Articular chondrocyte of knee joint (primary cell): ENCODE measurements around the gene PLPPR3. TPM values are rescaled to one million over a fixed set of nuclear protein-coding genes. Genes with fewer than 3 reads are reported as not detected.

Source experiments
- small RNA-seq: library from RNA; depleted of rRNA; stranded (forward); fragments of <200 nt; gene quantifications from one replicate; pipeline ENCODE3, GENCODE V24; 2012
- total RNA-seq: library from RNA; depleted of rRNA; stranded (reverse); fragments of >200 nt; gene quantifications from 2 replicates; pipeline ENCODE4 v1.2.3, GENCODE V29; 2012

Gene PLPPR3, protein sequence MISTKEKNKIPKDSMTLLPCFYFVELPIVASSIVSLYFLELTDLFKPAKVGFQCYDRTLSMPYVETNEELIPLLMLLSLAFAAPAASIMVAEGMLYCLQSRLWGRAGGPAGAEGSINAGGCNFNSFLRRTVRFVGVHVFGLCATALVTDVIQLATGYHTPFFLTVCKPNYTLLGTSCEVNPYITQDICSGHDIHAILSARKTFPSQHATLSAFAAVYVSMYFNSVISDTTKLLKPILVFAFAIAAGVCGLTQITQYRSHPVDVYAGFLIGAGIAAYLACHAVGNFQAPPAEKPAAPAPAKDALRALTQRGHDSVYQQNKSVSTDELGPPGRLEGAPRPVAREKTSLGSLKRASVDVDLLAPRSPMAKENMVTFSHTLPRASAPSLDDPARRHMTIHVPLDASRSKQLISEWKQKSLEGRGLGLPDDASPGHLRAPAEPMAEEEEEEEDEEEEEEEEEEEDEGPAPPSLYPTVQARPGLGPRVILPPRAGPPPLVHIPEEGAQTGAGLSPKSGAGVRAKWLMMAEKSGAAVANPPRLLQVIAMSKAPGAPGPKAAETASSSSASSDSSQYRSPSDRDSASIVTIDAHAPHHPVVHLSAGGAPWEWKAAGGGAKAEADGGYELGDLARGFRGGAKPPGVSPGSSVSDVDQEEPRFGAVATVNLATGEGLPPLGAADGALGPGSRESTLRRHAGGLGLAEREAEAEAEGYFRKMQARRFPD
- total RNA-seq = 0.39 and 0.76 TPM in 2 replicates

DNA sequence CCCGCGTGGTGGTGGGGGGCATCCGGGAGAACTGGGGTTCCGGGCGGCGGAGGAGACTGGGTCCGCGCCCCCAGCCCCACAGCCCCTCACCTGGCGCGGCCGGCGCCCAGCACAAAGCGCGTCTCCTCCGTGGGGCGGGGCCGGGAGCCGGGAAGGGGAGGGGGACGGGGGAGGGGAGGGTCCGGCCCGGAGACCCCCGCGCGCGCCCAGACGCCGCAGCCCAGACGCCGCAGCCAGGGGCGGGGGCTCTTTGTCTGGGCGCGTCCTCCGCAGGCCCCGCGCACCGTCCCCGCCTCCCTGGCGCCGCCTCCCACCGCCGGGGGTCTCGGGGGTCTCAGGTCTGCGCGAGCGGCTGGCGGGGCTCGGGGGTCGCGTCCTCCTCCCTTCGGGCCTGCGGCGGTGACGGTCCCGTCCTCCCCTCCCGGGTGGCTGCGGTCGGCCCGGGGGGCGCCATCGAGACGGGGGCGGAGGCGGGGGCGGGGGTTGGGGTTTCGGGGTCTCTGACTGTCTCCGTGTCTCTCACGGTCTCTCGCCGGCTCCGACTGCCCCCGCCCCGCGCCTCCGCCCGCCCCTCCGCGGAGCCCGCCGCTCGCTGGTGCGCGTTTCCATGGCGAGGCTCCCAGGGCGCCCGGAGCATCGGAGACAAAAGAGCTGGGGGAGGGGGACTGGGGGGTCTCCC is at the start of gene PLPPR3:
Gene PLPPR3, minus strand, starts transcription at position 131 of the 679 bp plus-strand sequence. CDS start 396 bp downstream, outside the sequence.

DNA sequence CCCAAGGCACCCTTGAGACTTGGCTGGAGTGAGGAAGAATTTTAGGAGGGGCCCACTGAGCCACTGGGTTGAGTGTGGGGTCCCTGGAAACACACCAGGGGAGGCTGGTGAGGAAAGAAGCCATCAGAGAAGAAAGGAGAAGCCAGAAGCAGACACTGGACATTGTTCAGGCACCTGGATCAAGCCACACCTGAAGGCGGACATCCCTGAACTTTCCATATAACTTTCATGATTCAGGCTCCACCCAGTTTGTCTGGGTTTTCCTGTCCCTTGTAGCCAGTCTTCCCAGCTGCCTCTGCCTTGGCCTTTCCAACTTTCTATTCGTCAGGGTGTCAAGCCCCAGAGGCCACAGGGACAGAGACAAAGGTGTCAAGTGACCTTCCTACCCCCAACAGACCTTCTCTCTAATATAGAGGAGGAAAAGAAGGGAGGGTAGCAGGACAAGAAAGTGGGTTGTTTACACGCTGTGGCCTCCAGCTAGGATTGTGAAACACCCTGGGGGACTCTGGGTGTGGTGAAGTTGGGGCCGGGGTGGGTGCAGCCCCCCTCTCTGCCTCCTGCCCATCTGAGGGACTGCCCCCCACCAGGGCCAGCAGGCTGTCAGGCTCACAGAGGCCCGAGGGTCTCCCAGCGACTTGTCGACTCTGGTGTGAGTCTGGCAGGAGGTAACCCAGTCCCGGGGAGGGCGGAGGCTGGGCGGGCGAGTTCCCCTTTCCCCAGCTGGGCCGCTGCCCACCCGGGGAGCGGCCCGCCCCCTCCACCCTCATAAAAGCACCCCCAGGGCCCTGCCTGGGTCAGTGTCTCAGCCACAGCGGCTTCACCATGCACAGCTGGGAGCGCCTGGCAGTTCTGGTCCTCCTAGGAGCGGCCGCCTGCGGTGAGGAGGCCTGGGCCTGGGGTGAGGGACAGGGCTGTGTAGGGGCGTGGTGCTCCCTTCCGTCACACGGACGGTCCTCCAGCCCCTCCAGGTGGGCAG is 37.4 kb upstream of the PLPPR3 start, which contains the start of gene CFD:
Gene CFD, plus strand, starts transcription at position 797 of the 976 bp plus-strand sequence. Its CDS starts 26 bp downstream, at position 823.

DNA sequence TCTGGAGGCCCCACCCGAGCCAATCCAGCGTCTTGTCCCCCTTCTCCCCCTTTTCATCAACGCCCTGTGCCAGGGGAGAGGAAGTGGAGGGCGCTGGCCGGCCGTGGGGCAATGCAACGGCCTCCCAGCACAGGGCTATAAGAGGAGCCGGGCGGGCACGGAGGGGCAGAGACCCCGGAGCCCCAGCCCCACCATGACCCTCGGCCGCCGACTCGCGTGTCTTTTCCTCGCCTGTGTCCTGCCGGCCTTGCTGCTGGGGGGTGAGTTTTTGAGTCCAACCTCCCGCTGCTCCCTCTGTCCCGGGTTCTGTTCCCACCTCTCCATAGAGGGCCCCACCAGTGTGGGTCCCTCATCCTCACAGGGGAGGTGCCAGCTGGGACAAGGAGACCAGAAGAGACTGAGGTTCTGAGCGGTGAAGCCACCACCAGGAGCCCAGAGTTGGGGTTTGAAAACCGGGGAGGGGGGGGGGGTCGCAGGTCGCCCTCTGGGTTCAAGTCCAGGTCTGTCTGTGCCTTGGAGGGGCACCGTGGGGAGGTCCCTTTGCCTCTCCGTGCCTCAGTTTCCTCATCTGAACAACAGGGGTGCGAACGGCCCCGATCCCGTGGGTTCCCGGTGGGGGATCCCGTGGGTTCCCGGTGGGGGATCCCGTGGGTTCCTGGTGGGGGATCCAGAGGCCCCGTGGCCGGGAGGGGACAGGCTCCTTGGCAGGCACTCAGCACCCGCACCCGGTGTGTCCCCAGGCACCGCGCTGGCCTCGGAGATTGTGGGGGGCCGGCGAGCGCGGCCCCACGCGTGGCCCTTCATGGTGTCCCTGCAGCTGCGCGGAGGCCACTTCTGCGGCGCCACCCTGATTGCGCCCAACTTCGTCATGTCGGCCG is 30.6 kb upstream of the PLPPR3 start, which contains the start of gene ELANE:
Gene ELANE, plus strand, starts transcription at position 168 of the 878 bp plus-strand sequence. Its CDS starts 26 bp downstream, at position 194.

DNA sequence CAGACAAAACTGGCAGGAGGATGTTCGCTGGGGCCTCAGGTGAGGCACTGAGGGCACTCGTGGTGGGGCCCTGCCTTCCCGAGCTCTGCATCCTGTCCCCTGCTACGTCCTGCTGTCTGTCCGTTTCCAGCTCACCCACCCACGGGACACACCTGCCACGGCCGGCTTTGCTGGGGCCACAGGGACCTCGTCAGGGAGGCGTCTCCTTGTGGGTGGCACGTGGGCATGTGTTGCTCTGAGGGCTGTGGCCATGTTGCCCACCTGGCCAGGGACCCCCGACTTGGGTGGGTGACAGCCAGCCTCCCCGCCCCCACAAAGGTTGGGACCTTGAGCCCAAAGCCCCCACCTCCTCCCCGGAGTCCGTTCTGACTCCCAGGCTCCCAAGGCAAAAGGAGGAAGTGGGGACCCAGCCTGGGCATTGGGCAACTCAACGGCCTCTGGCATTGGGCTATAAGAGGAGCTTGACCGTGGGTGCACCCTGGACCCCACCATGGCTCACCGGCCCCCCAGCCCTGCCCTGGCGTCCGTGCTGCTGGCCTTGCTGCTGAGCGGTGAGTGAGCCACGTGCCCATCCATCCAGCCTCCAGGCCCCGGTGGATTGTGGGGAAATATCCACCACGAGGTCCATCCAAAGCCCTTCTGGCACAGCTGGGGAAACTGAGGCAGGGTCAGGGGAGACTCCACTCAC is 18.9 kb upstream of the PLPPR3 start, which contains the start of gene PRTN3:
Gene PRTN3, plus strand, starts transcription at position 481 of the 688 bp plus-strand sequence. Its CDS starts 10 bp downstream, at position 491.

DNA sequence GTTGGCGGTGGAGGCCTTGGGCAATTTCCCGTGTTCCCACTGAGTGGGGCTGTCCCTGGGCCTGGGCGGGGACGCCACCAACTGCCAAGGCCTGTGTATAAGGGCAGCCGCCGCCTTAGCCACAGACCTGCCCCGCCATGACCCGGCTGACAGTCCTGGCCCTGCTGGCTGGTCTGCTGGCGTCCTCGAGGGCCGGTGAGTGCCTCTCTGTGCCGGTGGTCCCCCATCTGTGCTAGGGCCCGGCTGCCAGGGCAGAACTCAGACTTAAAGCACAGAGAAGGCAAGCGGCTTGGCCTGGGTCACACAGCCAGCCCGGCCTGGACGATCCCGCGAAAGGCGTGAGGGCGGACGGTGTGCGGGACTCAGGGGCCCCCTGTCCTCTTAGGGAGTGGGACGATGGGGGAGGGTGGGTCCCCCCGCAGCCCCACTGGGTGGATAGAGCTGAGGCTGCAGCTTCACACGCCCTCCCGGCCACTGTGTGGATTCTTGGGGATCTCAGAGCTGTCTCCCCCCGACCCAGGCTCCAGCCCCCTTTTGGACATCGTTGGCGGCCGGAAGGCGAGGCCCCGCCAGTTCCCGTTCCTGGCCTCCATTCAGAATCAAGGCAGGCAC is 6.1 kb upstream of the PLPPR3 start, which contains the start of gene AZU1:
Gene AZU1, plus strand, starts transcription at position 128 of the 612 bp plus-strand sequence. Its CDS starts 10 bp downstream, at position 138.

DNA sequence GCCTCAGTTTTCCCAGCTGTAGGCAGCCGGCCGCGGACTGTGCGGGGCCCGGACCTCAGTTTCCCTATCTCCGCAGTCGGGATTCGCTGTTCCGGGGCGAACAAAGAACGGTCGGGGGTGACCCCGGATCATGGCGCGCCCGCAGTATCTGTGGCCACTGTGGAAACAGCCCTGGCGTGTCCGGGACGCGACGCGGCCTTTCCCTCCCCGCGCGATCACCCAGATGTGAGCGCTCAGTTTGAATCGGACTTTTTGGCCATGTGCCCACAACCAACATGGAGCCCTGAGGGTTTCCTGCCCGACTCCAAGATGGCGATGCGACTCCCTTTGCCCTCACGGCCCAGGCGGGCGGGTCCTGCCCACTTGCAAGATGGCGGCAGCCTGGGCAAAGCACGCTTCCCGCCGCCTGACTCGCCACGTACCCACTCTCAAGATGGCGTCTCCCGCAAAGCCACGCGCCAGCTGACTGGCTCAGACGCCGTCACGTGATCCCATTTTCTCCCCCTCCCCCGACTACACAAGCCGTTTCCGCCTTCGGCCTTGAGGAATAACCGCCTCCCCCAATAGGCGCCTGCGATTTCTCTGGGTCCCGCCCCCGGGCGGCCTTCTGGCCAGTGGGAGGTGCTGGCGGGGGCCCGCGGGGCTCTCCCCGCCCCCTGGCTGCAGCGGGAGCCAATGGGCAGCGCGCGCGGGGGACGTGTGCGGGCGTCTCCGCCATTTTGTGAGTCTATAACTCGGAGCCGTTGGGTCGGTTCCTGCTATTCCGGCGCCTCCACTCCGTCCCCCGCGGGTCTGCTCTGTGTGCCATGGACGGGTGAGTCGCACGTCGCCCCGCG is 24.8 kb downstream of the PLPPR3 start, which contains the start of gene PTBP1:
Gene PTBP1, plus strand, starts transcription at position 761 of the 836 bp plus-strand sequence. Its CDS starts 46 bp downstream, at position 807.

Small RNA genes lying within 50 kb of the gene (small RNA-seq; reads per million reads assigned to genes)
- gene MIR3187 = not detected

Other genes starting within 250 kb of the PLPPR3 start
- gene BSG, start 249.4 kb downstream of the PLPPR3 start, total RNA-seq = 245 and 254 TPM in 2 replicates
- 0.76 and 0.91 TPM in 2 replicates for gene HCN2, start 232.1 kb downstream of the PLPPR3 start, total RNA-seq
- gene POLRMT, start 188.4 kb downstream of the PLPPR3 start, total RNA-seq = 15.9 and 18.4 TPM in 2 replicates
- gene FGF22, start 182.1 kb downstream of the PLPPR3 start, total RNA-seq = not detected in 2 replicates
- gene RNF126, start 158.7 kb downstream of the PLPPR3 start, total RNA-seq = 17.9 and 21.6 TPM in 2 replicates
- 15.9 and 33.2 TPM in 2 replicates for gene FSTL3, start 145.6 kb downstream of the PLPPR3 start, total RNA-seq
- not detected in 2 replicates for gene PRSS57, start 126.5 kb downstream of the PLPPR3 start, total RNA-seq
- 7.5 and 9.3 TPM in 2 replicates for gene PALM, start 113.0 kb downstream of the PLPPR3 start, total RNA-seq
- gene MISP, start 70.8 kb downstream of the PLPPR3 start, total RNA-seq = 0.22 and 0.26 TPM in 2 replicates
- 92.3 and 113 TPM in 2 replicates for gene PTBP1, start 24.5 kb downstream of the PLPPR3 start, total RNA-seq
- gene AZU1, start 5.9 kb upstream of the PLPPR3 start, total RNA-seq = not detected in 2 replicates
- not detected in 2 replicates for gene PRTN3, start 19.0 kb upstream of the PLPPR3 start, total RNA-seq
- 0.43 and 1.0 TPM in 2 replicates for gene ELANE, start 30.3 kb upstream of the PLPPR3 start, total RNA-seq
- 1.9 and 2.1 TPM in 2 replicates for gene CFD, start 37.7 kb upstream of the PLPPR3 start, total RNA-seq
- gene MED16, start 71.2 kb upstream of the PLPPR3 start, total RNA-seq = 16.5 and 20.4 TPM in 2 replicates
- not detected in 2 replicates for gene RNU6-9, start 71.5 kb upstream of the PLPPR3 start, total RNA-seq
- gene R3HDM4, start 91.3 kb upstream of the PLPPR3 start, total RNA-seq = 28.9 and 34.1 TPM in 2 replicates
- 0.13 TPM in 1 of 2 replicates, not detected in the other for gene KISS1R, start 95.4 kb upstream of the PLPPR3 start, total RNA-seq
- 5.6 and 7.1 TPM in 2 replicates for gene ARID3A, start 104.1 kb upstream of the PLPPR3 start, total RNA-seq
- gene WDR18, start 162.4 kb upstream of the PLPPR3 start, total RNA-seq = 27.6 and 41.2 TPM in 2 replicates
- 0.13 and 0.65 TPM in 2 replicates for gene GRIN3B, start 178.5 kb upstream of the PLPPR3 start, total RNA-seq
- 47.1 and 52.4 TPM in 2 replicates for gene TMEM259, start 199.2 kb upstream of the PLPPR3 start, total RNA-seq
- gene RNU6-2, start 199.6 kb upstream of the PLPPR3 start, total RNA-seq = not detected in 2 replicates
- gene CNN2, start 204.7 kb upstream of the PLPPR3 start, total RNA-seq = 240 and 261 TPM in 2 replicates
- 4.7 and 5.6 TPM in 2 replicates for gene ABCA7, start 218.2 kb upstream of the PLPPR3 start, total RNA-seq
- 0.32 and 0.39 TPM in 2 replicates for gene ARHGAP45, start 245.2 kb upstream of the PLPPR3 start, total RNA-seq